Inflammatory macrophage treated with lipopolysaccharide for 1 hour (primary cell): ENCODE results near the gene CMTM5.
"Not testable (repeated sequence)": the region's sequence is repeated elsewhere in the genome, so short reads cannot be mapped to it uniquely, and the experiment has no call there.

Experiments used
- DNase-seq, 2 donors: peaks; one replicate each; pipeline ENCODE4 v3.0.0-alpha.2; 2020 to 2022

CMTM5 gene

GRCh38 chr14:23379366-23380196, 2.7 kb downstream of the CMTM5 start:
- DNase-seq = peak; percentile 7 to 45

GRCh38 chr14:23380197-23380914, 3.5 kb downstream of the CMTM5 start:
- no peak for DNase-seq

- DNase-seq = no peak
Observed at GRCh38 chr14:23380976-23381375, 4.1 kb downstream of the CMTM5 start.

GRCh38 chr14:23381871-23382270, 5.0 kb downstream of the CMTM5 start:
- DNase-seq = no peak

GRCh38 chr14:23382276-23382675, 5.4 kb downstream of the CMTM5 start:
- DNase-seq = no peak

- DNase-seq = no peak
Observed at GRCh38 chr14:23382731-23383440, 6.0 kb downstream of the CMTM5 start.

- DNase-seq = no peak
Observed at GRCh38 chr14:23384364-23385080, 7.7 kb downstream of the CMTM5 start.

GRCh38 chr14:23385244-23385641, 8.4 kb downstream of the CMTM5 start:
- DNase-seq = no peak

- no peak for DNase-seq
Observed at GRCh38 chr14:23385642-23386265, 8.9 kb downstream of the CMTM5 start.

- not testable (repeated sequence) for DNase-seq
Observed at GRCh38 chr14:23386266-23386657, 9.4 kb downstream of the CMTM5 start.

GRCh38 chr14:23386999-23387398, 10.2 kb downstream of the CMTM5 start:
- DNase-seq = no peak

- DNase-seq = no peak
Observed at GRCh38 chr14:23387916-23388882, 11.4 kb downstream of the CMTM5 start.

GRCh38 chr14:23388996-23389395, 12.2 kb downstream of the CMTM5 start:
- no peak for DNase-seq

GRCh38 chr14:23389396-23389795, 12.6 kb downstream of the CMTM5 start:
- no peak for DNase-seq

GRCh38 chr14:23389871-23390270, 13.0 kb downstream of the CMTM5 start:
- not testable (repeated sequence) for DNase-seq

GRCh38 chr14:23392613-23393012, 15.8 kb downstream of the CMTM5 start:
- DNase-seq = no peak

- DNase-seq = no peak
Observed at GRCh38 chr14:23396126-23396525, 19.3 kb downstream of the CMTM5 start.

GRCh38 chr14:23396781-23397407, 20.0 kb downstream of the CMTM5 start:
- DNase-seq = no peak

- no peak for DNase-seq
Observed at GRCh38 chr14:23398348-23398747, 21.5 kb downstream of the CMTM5 start.

GRCh38 chr14:23399136-23399535, 22.3 kb downstream of the CMTM5 start:
- DNase-seq = no peak

- no peak for DNase-seq
Observed at GRCh38 chr14:23399591-23399990, 22.7 kb downstream of the CMTM5 start.
